Measurements from ENCODE around the gene SULT2B1.

SULT2B1 gene

GRCh38 chr19:48638831-48639381, 86.9 kb downstream of the SULT2B1 start:
- TF ChIP-seq SUZ12 (IDR thresholded peaks at IDR 0.05; ENCODE audit: extremely low read depth, insufficient read depth, insufficient read length), result no peak
- TF ChIP-seq ZNF274 (IDR thresholded peaks at IDR 0.05; ENCODE audit: low read depth, low read length), result no peak
- no peak for TF ChIP-seq YY1 (IDR thresholded peaks at IDR 0.05; ENCODE audit: insufficient read depth, insufficient read length)
- Histone ChIP-seq H3K36me3 (ENCODE audit: insufficient read depth, insufficient read length, low read length) (no peaks in the 10 kb centered on the region), H3K4me1 (ENCODE audit: insufficient read depth, insufficient read length) (peaks cover 4% of the 10 kb centered on the region), H3K27me3 (ENCODE audit: insufficient read depth, insufficient read length) (peaks cover 26% of the 10 kb centered on the region), H3K9me3 (ENCODE audit: insufficient read depth, low read length) (no peaks in the 10 kb centered on the region), H3K9ac (ENCODE audit: insufficient read length, low read depth) (peak overlapping the region; percentile 72), H3K4me3 (ENCODE audit: insufficient read length, low read depth) (peak overlapping the region; percentile 36)
- DNase-seq (ENCODE audit: low read depth, low spot score), result no peak

- Histone ChIP-seq H3K36me3 (ENCODE audit: insufficient read depth, insufficient read length, low read length) (no peaks in the 10 kb centered on the region), H3K9me3 (ENCODE audit: insufficient read depth, low read length) (no peaks in the 10 kb centered on the region), H3K4me3 (ENCODE audit: insufficient read length, low read depth) (peak overlapping the region; percentile 36), H3K9ac (ENCODE audit: insufficient read length, low read depth) (peak overlapping the region; percentile 72), H3K27me3 (ENCODE audit: insufficient read depth, insufficient read length) (peaks cover 26% of the 10 kb centered on the region), H3K4me1 (ENCODE audit: insufficient read depth, insufficient read length) (peaks cover 7% of the 10 kb centered on the region)
- no peak for DNase-seq (ENCODE audit: low read depth, low spot score)
- TF ChIP-seq SUZ12 (IDR thresholded peaks at IDR 0.05; ENCODE audit: extremely low read depth, insufficient read depth, insufficient read length) (no peak), YY1 (IDR thresholded peaks at IDR 0.05; ENCODE audit: insufficient read depth, insufficient read length) (no peak), ZNF274 (IDR thresholded peaks at IDR 0.05; ENCODE audit: low read depth, low read length) (no peak)
Observed at GRCh38 chr19:48639483-48640375, 87.8 kb downstream of the SULT2B1 start.

- no peak overlapping the region for H3K9ac ChIP-seq (ENCODE audit: insufficient read length, low read depth)
- TF ChIP-seq ZNF274 (IDR thresholded peaks at IDR 0.05; ENCODE audit: low read depth, low read length), result no peak
- TF ChIP-seq SUZ12 (IDR thresholded peaks at IDR 0.05; ENCODE audit: extremely low read depth, insufficient read depth, insufficient read length), result no peak
- no peak for TF ChIP-seq YY1 (IDR thresholded peaks at IDR 0.05; ENCODE audit: insufficient read depth, insufficient read length)
- no peak for DNase-seq (ENCODE audit: low read depth, low spot score)
Observed at GRCh38 chr19:48641850-48642249, 89.9 kb downstream of the SULT2B1 start.

GRCh38 chr19:48642862-48643261, 90.9 kb downstream of the SULT2B1 start:
- Histone ChIP-seq H3K27me3 (ENCODE audit: insufficient read depth, insufficient read length) (peaks cover 11% of the 10 kb centered on the region), H3K4me3 (ENCODE audit: insufficient read length, low read depth) (no peak overlapping the region), H3K9ac (ENCODE audit: insufficient read length, low read depth) (no peak overlapping the region), H3K36me3 (ENCODE audit: insufficient read depth, insufficient read length, low read length) (no peaks in the 10 kb centered on the region), H3K4me1 (ENCODE audit: insufficient read depth, insufficient read length) (peaks cover 7% of the 10 kb centered on the region), H3K9me3 (ENCODE audit: insufficient read depth, low read length) (no peaks in the 10 kb centered on the region)
- TF ChIP-seq SUZ12 (IDR thresholded peaks at IDR 0.05; ENCODE audit: extremely low read depth, insufficient read depth, insufficient read length) (no peak), ZNF274 (IDR thresholded peaks at IDR 0.05; ENCODE audit: low read depth, low read length) (no peak), YY1 (IDR thresholded peaks at IDR 0.05; ENCODE audit: insufficient read depth, insufficient read length) (no peak)
- no peak for DNase-seq (ENCODE audit: low read depth, low spot score)

More at GRCh38 chr19:48641850-48642249, 89.9 kb downstream of the SULT2B1 start:
- Histone ChIP-seq H3K36me3 (ENCODE audit: insufficient read depth, insufficient read length, low read length) (no peaks in the 10 kb centered on the region), H3K27me3 (ENCODE audit: insufficient read depth, insufficient read length) (peaks cover 12% of the 10 kb centered on the region), H3K4me3 (ENCODE audit: insufficient read length, low read depth) (no peak overlapping the region), H3K4me1 (ENCODE audit: insufficient read depth, insufficient read length) (peaks cover 7% of the 10 kb centered on the region), H3K9me3 (ENCODE audit: insufficient read depth, low read length) (no peaks in the 10 kb centered on the region)

DNA sequence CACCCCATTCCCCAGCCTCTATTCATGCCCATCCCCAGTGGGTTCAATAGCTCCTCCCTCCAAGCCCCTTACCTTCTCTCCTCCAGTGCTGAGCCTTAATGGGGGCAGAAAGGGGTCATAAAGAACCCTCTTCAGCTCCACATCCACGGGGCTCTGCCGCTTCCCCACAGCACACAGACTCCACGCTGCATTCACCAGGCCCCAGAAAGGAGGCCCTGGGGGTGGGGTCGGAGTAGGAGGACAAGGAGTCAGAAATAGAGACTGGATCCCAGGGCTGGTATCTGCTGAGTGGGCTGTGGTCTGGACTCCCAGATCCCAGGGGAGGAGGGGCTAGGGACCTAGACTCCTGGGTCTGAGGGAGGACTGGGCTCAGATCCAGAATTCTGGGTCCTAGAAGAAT, 92.4 kb downstream of the SULT2B1 start:
- Histone ChIP-seq H3K4me3 (ENCODE audit: insufficient read length, low read depth) (peak overlapping the region; percentile 65), H3K9ac (ENCODE audit: insufficient read length, low read depth) (peak overlapping the region; percentile 57)

DNA sequence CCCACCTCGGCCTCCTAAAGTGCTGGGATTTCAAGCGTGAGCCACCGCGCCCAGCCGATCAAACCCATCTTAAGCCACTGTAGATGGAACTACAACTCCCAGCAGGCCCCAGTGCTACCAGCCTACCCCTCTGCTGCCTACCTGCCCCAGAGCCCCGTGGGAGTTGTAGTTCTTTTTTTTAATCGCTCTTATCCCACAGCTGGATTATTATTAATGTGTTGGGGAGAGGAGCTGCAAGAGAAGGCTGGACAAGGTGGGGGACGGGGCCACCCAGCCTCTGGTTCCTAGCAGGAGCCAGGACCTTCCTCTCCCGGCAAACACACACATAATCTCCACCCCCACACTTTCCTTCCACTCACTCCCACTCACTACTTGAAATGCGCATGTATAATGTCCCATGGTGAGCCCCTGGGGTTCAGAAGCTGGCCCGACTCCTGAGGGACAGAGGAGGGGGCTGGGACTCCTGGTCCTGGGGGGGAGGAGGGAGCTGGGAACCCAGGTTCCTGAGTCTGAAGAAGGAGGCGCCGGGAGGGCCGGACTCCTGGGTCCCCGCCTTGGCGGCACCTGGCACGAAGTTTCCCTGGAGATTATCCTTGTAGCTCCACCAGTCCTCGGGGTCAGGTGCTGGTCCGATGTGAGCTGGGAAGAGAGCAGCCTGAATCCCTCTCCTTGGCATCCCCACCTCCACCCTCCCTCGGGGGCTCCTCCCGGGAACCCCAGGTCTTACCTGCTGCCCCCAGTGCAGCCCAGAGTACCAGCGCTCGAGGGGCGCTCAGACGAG, 93.1 kb downstream of the SULT2B1 start:
- DNase-seq (ENCODE audit: low read depth, low spot score), result no peak
- peaks cover 1% of the 10 kb centered on the region for H3K27me3 ChIP-seq (ENCODE audit: insufficient read depth, insufficient read length)
- H3K9me3 ChIP-seq (ENCODE audit: insufficient read depth, low read length), result no peaks in the 10 kb centered on the region
- peak overlapping the region; percentile 83 for H3K9ac ChIP-seq (ENCODE audit: insufficient read length, low read depth)
- H3K4me1 ChIP-seq (ENCODE audit: insufficient read depth, insufficient read length), result peaks cover 3% of the 10 kb centered on the region
- no peaks in the 10 kb centered on the region for H3K36me3 ChIP-seq (ENCODE audit: insufficient read depth, insufficient read length, low read length)
- H3K4me3 ChIP-seq (ENCODE audit: insufficient read length, low read depth), result peak overlapping the region; percentile 65
- TF ChIP-seq YY1 (IDR thresholded peaks at IDR 0.05; ENCODE audit: insufficient read depth, insufficient read length) (no peak), ZNF274 (IDR thresholded peaks at IDR 0.05; ENCODE audit: low read depth, low read length) (no peak), SUZ12 (IDR thresholded peaks at IDR 0.05; ENCODE audit: extremely low read depth, insufficient read depth, insufficient read length) (no peak)

More for the DNA sequence above, 92.4 kb downstream of the SULT2B1 start:
- Histone ChIP-seq H3K36me3 (ENCODE audit: insufficient read depth, insufficient read length, low read length) (no peaks in the 10 kb centered on the region), H3K27me3 (ENCODE audit: insufficient read depth, insufficient read length) (peaks cover 8% of the 10 kb centered on the region), H3K9me3 (ENCODE audit: insufficient read depth, low read length) (no peaks in the 10 kb centered on the region), H3K4me1 (ENCODE audit: insufficient read depth, insufficient read length) (peaks cover 5% of the 10 kb centered on the region)
- DNase-seq (ENCODE audit: low read depth, low spot score), result no peak
- TF ChIP-seq YY1 (IDR thresholded peaks at IDR 0.05; ENCODE audit: insufficient read depth, insufficient read length) (no peak), SUZ12 (IDR thresholded peaks at IDR 0.05; ENCODE audit: extremely low read depth, insufficient read depth, insufficient read length) (no peak), ZNF274 (IDR thresholded peaks at IDR 0.05; ENCODE audit: low read depth, low read length) (no peak)
